Mesodermal cell (in vitro differentiated cells): ENCODE data around the gene ZNF467.

Experiments
- H3K27ac ChIP-seq: 2 replicates; pipeline ENCODE4 v1.7.0; 2013; ENCODE audit warnings: mild to moderate bottlenecking, low read depth, low read length, moderate library complexity; ENCODE audit not compliant: severe bottlenecking
- H3K36me3 ChIP-seq: 2 replicates; pipeline ENCODE4 v1.7.1; 2013; ENCODE audit warnings: mild to moderate bottlenecking, low read length, moderate library complexity; ENCODE audit not compliant: control insufficient read depth, insufficient read depth
- H3K4me1 ChIP-seq: one replicate; pipeline ENCODE4 v1.7.1; 2013; ENCODE audit warnings: mild to moderate bottlenecking, low read length; ENCODE audit not compliant: insufficient read depth, control insufficient read depth, poor library complexity, severe bottlenecking
- H3K4me3 ChIP-seq: 2 replicates; pipeline ENCODE4 v1.7.0; 2013; ENCODE audit warnings: low read length, control low read depth, mild to moderate bottlenecking; ENCODE audit not compliant: insufficient read depth, poor library complexity, severe bottlenecking; ENCODE audit errors: extremely low read depth
- H3K9me3 ChIP-seq: 2 replicates; pipeline ENCODE4 v1.7.1; 2013; ENCODE audit warnings: mild to moderate bottlenecking, low read length, moderate library complexity; ENCODE audit not compliant: control insufficient read depth
- WGBS, 2 experiments: methylation state at CpG; one replicate each; pipeline ENCODE4 v1.1.5; 2013; ENCODE audit warnings: missing lambda C conversion rate in 2 of 2; ENCODE audit not compliant: insufficient coverage in 2 of 2; 5-methylcytosine and 5-hydroxymethylcytosine counted together

ZNF467 gene

GRCh38 chr7:149785402-149785801, 12.0 kb upstream of the ZNF467 start:
- no peaks in the 10 kb centered on the region for H3K36me3 ChIP-seq
- H3K4me1 ChIP-seq: no peaks in the 10 kb centered on the region
- no peaks in the 10 kb centered on the region for H3K9me3 ChIP-seq
- no peak overlapping the region for H3K27ac ChIP-seq
- WGBS, 2 experiments: 91 to 96% methylated on average over 11 to 15 of the region's 15 CpGs
- H3K4me3 ChIP-seq: no peak overlapping the region

GRCh38 chr7:149784251-149784608, 10.8 kb upstream of the ZNF467 start:
- Histone ChIP-seq H3K36me3 (no peaks in the 10 kb centered on the region), H3K4me1 (no peaks in the 10 kb centered on the region), H3K9me3 (no peaks in the 10 kb centered on the region), H3K4me3 (no peak overlapping the region), H3K27ac (no peak overlapping the region)
- 100% methylated on average over 1 of the region's 5 CpGs for WGBS, 2 experiments

GRCh38 chr7:149783386-149784250, 10.2 kb upstream of the ZNF467 start:
- WGBS, 2 experiments: 76 to 79% methylated on average over 20 to 22 of the region's 22 CpGs
- H3K4me3 ChIP-seq: no peak overlapping the region
- H3K9me3 ChIP-seq: no peaks in the 10 kb centered on the region
- H3K36me3 ChIP-seq: no peaks in the 10 kb centered on the region
- H3K27ac ChIP-seq: no peak overlapping the region
- no peaks in the 10 kb centered on the region for H3K4me1 ChIP-seq

GRCh38 chr7:149782682-149783345, 9.4 kb upstream of the ZNF467 start:
- H3K27ac ChIP-seq: no peak overlapping the region
- H3K4me1 ChIP-seq: no peaks in the 10 kb centered on the region
- H3K36me3 ChIP-seq: no peaks in the 10 kb centered on the region
- no peak overlapping the region for H3K4me3 ChIP-seq
- no peaks in the 10 kb centered on the region for H3K9me3 ChIP-seq
- 96 to 98% methylated on average over 8 to 17 of the region's 18 CpGs for WGBS, 2 experiments

- WGBS, 2 experiments: 97 to 98% methylated on average over 9 to 12 of the region's 13 CpGs
- no peaks in the 10 kb centered on the region for H3K9me3 ChIP-seq
- no peak overlapping the region for H3K27ac ChIP-seq
- H3K4me1 ChIP-seq: no peaks in the 10 kb centered on the region
- no peaks in the 10 kb centered on the region for H3K36me3 ChIP-seq
- H3K4me3 ChIP-seq: no peak overlapping the region
Measured at GRCh38 chr7:149781921-149782320, 8.5 kb upstream of the ZNF467 start.

- WGBS, 2 experiments: 88 to 93% methylated on average over 9 to 11 of the region's 16 CpGs
- no peaks in the 10 kb centered on the region for H3K9me3 ChIP-seq
- H3K4me3 ChIP-seq: no peak overlapping the region
- no peaks in the 10 kb centered on the region for H3K4me1 ChIP-seq
- no peak overlapping the region for H3K27ac ChIP-seq
- no peaks in the 10 kb centered on the region for H3K36me3 ChIP-seq
Measured at GRCh38 chr7:149780636-149781419, 7.4 kb upstream of the ZNF467 start.

GRCh38 chr7:149780056-149780455, 6.7 kb upstream of the ZNF467 start:
- Histone ChIP-seq H3K4me3 (no peak overlapping the region), H3K36me3 (no peaks in the 10 kb centered on the region), H3K4me1 (no peaks in the 10 kb centered on the region), H3K9me3 (no peaks in the 10 kb centered on the region), H3K27ac (no peak overlapping the region)
- 90 to 99% methylated on average over 7 to 17 of the region's 17 CpGs for WGBS, 2 experiments

GRCh38 chr7:149779502-149779805, 6.1 kb upstream of the ZNF467 start:
- no peaks in the 10 kb centered on the region for H3K9me3 ChIP-seq
- no peaks in the 10 kb centered on the region for H3K36me3 ChIP-seq
- H3K4me3 ChIP-seq: no peak overlapping the region
- H3K4me1 ChIP-seq: no peaks in the 10 kb centered on the region
- no peak overlapping the region for H3K27ac ChIP-seq
- WGBS, 2 experiments: 79 to 86% methylated on average over 3 of the region's 4 CpGs

- H3K4me3 ChIP-seq: no peak overlapping the region
- peaks cover 3% of the 10 kb centered on the region for H3K4me1 ChIP-seq
- H3K9me3 ChIP-seq: no peaks in the 10 kb centered on the region
- 76 to 86% methylated on average over 7 of the region's 11 CpGs for WGBS, 2 experiments
- H3K36me3 ChIP-seq: no peaks in the 10 kb centered on the region
- no peak overlapping the region for H3K27ac ChIP-seq
Measured at GRCh38 chr7:149778696-149779501, 5.5 kb upstream of the ZNF467 start.

GRCh38 chr7:149778327-149778637, 4.9 kb upstream of the ZNF467 start:
- no peaks in the 10 kb centered on the region for H3K36me3 ChIP-seq
- H3K4me3 ChIP-seq: no peak overlapping the region
- H3K4me1 ChIP-seq: peaks cover 3% of the 10 kb centered on the region
- no peaks in the 10 kb centered on the region for H3K9me3 ChIP-seq
- 88 to 100% methylated on average over 3 to 4 of the region's 5 CpGs for WGBS, 2 experiments
- H3K27ac ChIP-seq: no peak overlapping the region
